ENCODE results near the gene ARHGAP18.
A peak's percentile ranks its signal among the peaks of the same experiment; 100 is the strongest.

Gene ARHGAP18

DNA sequence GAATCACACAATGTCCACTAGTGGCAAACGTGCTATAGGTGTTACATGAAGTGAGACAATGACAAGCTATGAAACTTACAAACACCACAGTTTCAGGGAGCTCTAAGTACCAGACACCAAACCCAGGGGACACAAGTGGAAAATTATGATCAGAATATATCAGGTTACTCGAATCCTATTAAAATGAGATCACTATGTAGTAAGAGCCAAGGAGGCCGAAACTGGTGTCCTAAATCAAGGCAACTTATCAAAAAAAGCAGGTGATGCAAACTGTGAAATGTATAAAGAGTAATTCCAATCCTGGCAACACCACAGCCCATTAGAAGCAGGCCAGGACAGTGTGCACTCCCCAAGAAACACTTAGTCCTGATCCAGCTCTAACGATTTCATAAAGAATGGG, 100.3 kb downstream of the ARHGAP18 start:
- peak; percentile 33 for DNase-seq

DNA sequence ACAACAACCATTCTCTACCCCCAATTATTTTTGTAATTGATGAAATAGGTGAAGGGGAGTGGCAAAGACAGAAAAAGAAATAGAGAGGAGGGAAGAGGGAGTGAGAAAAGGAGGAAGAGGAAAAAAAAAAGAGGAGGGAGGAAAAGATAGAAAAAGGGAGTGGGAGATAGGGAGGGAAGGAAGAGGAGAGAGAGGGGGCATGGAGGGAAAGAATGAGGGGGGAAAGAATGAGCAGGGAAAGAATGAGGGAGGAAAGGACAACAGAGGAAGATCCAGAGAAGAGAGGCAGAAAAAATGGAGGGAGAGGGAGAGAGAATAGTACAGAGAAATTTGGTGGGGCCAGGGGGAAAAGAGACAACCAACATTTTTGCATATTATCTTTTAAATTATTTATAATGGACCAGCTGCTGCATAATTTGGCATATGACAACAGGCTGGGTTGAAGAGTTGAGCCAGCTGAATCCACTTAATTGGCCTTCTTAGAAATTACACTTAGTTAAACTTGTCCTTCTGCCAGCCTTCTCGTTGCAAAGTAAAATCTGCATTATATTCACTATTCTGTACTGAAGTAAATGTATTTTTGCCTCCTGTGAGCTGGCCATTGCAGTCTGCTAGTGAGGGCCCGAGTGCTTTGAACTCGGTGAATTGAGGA, 101.0 kb downstream of the ARHGAP18 start:
- DNase-seq = no peak

DNA sequence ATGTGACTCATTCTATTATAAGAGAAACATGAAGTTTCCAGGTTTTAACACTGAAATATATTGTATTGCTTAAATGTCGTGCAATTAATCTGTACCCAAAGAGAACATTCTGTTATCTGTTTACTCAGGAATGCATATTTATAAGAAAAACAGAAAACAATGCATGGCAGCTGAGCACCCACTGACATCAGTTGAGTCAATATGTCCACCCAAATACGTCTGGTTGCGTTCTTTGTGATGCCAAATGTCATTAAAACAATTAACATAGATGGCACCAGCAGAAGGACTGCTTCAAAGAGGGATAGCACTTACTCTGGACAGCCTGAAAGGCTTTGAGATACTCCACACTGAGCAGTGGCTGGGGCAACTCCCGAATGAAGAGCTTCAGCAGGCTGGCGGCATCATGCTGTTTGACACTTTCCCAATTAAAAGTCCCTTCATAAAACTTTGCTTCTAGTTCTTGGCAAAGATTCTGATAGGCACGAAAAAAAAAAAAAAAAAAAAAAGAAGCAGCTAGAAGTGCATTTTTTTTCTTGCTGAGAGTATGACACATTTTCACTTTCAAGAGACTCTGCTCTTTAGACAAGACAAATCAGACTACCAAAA, 102.3 kb downstream of the ARHGAP18 start:
- no peak for DNase-seq

DNA sequence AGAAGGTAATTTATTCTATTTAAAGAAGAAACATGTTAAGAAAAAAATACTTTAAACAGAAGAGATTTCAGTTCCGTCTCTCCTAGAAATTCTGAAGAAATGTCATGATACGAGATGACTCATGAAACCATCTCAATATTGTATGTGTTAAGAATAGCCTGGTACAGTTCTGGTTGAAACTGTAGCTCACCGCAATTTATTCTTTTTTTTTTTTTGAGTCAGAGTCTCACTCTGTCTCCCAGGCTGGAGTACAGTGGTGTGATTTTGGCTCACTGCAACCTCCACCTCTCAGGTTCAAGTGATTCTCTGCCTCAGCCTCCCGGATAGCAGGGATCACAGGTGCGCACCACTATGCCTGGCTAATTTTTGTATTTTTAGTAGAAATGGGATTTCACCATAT, 103.3 kb downstream of the ARHGAP18 start:
- DNase-seq = no peak

DNA sequence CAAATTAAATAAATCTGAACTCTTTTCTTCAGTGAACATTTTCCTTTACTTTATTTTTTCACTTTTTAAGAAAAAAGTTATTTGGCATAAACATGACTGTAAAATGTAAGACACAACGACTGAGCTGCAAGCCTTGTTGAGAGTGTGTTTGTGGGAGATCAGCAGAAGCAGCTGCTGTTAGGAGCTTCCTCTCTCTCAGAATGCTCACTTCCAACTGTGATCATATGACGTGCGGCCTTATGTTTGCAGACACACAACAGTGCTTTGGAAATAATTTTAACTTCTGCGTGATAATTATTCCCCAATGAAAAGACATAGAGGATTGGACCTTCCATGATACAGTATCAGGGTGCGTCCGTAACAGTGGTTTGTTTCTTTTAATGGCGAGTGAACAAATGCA, 104.0 kb downstream of the ARHGAP18 start:
- no peak for DNase-seq

DNA sequence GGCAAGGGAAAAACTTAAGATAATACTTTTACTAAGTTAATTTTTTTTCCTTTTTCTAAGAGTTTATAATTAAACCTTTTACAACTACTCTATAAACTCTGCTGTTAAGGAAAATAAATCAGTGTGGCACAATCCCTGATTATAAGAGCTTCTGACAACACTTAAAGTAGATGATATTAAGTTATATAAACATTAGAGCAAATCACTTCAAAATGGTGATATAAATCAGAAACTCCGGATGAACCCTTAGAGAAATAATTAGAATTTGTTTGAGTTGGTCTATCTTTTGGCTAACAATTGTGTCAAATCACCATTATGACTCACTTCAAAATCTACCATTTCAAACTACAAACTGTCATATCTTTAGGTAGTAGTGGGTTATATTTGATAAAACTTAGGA, 104.9 kb downstream of the ARHGAP18 start:
- DNase-seq = no peak

DNA sequence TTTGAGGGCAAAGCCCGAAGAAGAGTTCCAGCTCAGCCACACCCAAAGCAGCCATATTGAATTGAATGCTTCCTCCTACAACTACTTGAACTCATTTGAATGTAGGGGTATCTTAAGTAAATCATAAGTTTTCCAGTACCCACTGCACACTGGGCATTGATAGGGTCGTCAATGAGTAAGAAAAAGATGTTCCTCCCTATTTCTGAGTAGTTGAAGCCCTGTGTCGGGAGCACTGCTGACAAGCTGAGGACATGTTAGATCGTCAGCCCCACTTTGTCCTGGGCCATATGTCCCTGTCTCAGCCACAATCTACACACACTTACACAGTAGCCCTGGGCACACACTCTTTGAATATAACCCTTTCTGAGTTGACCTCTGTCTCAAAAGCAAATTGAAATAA, 105.7 kb downstream of the ARHGAP18 start:
- no peak for DNase-seq

DNA sequence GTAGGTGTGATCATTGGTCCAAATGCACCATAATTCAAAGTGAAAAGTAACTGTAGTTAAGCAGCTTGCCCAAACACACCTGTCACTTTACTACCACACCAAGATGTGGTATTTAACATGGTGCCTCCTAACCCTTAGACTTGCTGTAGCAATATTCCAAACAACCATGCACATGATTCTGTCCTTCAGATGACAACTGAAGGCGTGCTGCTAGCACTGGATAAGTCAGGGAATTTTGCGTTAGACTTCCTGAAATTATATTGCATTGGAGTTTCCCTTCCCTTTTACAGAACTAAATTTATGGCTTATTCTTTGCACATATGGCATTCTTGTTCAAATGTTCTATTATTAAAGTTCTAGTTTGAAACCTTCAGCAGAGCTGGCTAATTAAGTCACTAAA, 106.2 kb downstream of the ARHGAP18 start:
- no peak for DNase-seq

DNA sequence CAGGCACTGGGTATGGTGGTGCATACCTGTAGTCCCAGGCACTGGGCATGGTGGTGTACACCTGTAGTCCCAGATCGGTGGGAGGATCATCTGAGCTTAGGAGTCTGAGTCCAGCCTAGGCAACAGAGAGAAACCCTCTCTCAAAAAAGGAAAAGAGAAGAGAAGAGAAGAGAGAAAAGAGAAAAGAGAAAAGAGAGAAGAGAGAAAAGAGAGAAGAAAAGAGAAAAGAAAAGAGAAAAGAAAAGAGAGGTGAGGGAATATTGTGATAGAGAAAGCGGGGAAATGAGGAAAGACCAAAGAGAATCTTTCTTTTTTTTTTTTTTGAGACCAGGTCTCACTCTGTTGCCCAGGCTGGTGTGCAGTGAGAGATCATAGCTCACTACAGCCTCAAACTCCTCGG, 108.7 kb downstream of the ARHGAP18 start:
- no peak for DNase-seq

DNA sequence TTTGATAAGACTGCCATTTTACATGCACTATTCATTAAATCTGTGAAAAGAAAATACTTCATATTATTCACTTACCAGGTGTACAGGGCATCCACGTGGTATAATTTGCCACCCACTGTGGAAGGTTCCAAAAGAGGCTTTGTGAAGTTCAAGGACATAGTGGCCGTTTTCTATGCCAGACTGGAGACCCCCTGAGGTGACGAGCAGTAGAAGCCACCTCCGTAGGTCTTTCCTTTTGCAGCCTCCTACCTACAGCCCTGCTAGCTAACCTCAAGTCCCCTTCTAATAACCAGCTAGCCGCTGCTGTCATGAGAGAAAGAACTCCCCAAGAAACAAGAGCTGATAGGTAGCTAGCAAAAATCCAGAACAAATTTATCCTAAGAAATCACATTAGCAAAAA, 110.5 kb downstream of the ARHGAP18 start:
- no peak for DNase-seq

DNA sequence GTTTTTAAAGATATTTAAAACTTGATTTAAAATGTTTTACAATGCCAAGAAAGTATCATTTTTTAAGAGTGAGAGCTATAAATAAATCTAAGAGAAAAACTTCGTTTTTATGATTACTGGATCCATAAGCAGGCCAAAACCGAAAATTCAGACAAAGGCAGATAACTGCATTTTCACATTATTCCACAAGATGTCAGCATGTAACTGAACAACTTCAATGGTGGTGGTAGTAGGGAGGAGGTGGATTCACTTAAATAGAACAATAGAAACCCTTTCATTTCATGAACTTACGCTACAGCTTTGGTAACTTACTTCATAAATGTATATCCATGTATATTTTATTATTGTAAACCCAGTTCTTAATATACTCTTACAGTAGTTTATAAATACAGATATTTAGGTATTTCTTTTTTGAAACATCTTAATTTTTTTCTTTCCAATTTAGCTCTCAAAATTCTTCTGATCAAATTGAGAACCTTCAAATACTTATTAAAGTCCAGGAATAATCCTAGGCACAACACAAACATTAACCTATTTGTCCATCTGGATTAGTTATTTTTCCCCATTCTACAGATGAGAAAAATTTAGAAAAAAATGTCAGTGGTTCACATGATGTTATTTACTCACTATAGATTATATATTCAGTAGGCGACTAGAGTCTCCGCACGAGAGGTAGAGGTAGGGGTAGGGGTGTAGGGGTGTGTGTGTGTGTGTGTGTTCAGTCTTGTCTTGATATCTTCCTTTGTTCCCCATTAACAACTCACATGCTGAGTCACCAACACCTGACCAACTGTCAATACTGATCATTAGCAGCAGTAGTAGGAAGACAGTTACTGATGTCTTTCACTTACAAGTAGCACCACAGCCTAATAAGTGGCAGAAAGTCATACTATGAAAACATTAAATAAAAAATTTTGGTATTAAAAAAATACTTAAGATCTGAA, 111.5 kb downstream of the ARHGAP18 start:
- DNase-seq = no peak

DNA sequence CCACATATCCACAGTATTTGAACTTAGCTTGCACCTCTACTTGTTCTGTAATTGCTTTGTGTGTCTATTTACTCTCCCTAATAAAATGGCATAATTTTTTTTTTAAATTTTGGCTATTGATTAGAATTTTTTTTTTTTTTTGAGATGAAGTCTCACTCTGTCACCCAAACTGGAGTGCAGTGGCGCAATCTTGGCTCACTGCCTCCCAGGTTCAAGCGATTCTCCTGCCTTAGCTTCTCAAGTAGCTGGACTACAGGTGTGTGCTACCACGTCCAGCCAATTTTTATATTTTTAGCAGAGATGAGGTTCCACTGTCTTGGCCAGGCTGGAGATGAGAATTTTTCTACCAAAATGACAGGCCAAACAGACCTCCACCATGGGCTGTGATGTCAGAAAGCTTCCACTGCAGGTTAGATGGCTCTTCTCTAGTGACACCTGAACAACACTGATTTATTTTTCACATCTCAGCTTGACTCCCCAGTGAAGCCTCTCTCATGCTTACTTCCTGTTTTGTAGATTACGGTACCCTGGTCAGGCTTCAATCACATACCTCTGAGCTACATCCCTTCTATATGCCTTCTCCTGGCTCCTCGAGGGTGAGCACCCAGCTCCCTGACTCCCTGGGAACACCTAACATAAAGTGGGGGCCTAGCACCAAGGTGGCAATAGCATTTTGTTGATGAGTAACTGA, 112.8 kb downstream of the ARHGAP18 start:
- no peak for DNase-seq

DNA sequence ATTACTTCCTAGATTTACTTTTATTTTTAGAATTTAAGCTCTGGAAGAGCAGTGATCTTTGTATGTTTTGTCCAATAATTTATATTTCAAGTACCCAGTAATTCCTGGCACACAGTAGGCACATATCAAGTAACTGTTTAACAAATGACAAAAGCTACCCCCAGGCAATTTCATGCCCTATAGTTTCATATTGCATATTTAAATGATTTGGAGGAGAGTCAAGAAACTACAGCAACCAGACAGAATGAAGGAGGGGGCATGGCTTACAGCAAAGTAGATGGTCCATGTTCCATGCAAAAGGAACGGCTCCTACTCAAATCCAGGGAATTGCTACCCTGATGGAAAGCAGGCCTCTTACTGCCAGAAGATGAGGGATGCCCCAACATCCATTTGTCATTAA, 113.5 kb downstream of the ARHGAP18 start:
- no peak for DNase-seq

DNA sequence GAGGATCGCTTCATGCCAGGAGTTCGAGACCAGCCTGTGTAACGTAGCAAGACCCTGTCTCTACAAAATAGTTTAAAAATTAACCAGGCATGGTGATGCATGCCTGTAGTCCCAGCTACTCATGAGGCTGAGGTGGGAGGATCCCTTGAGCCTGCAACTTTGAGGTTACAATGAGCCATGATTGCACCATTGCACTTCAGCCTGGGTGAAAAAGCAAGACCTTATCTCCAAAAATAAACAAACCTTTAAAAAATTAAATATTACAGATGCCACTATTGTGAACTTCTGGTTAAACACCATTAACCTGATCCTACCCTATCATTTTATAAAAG, 116.8 kb downstream of the ARHGAP18 start:
- DNase-seq = no peak

DNA sequence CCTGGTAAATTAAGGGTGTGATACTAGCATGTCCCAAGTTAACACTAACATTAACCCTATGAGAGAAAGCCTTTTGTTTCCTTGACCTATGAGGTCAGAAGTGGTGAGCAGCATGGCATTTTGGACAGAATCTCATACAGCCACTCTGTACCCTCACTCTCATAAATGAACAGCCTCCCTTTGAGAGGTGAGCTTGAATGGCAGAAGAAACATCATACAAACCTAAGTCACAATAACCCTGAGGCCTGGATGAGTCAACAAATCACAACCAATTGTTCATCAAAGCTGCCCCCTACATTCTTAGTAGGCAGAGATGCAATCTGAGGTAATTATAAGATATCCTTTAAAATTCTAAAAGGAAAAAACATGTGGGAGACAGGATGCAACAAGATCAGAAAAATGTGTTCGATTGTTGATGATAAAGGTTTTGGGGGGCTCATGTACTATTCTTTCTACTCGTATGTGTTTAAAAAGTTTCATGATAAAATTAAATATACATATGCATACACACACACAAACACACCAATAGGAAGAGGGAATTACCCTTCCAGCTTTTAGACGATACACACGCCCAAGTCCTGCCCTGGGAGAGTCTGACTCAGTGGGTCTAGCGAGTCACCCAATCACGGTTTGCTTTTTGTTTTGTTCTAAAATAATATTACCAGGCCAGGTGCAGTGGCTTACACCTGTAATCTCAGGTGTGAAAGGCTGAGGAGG, 117.3 kb downstream of the ARHGAP18 start:
- no peak for DNase-seq

DNA sequence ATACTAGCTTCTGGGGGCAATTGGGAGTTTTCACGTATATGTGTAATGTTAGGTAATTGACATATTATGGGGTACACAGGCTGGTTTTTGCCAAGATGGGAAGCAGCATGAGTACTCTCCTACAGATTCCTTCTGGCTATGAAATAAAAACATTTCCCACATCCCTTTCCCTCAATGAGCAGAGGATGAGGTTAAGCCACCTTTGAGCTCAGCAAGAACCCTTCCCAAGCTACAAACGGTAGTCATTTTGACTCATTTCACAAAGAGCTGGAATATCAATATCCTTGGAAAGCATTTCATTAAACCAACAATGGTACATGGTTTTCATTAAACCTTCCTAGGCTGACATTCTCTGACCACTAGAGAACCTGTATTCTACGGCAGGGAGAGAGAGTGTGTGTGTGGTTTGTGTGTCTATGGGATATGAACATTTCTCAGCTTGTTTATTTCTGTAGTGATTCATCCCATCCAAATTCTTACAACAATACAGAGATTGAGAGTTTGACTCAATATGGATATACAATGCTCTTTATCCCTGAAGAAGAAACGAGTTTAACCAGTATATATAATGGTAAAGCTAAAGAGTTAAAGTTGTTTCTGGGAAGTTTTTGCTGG, 119.5 kb downstream of the ARHGAP18 start:
- no peak for DNase-seq

DNA sequence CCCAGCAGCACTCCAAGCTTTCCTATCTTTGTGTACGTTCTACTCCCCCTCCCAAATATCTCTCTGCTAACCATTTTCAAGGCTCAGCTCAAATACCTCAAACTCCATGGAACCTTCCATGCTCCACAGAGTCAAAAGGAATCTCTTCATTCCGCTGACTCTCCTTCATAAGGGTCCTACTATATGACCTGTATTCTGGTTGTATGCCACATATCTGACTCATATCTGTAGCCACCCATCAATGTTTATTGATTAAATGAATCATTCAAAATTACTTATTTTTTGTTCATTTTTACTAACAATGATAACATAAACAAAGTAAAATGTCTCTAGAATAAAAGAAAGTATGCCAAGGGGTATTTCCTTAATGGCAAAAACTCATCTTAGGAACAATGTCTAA, 123.2 kb downstream of the ARHGAP18 start:
- DNase-seq = no peak

DNA sequence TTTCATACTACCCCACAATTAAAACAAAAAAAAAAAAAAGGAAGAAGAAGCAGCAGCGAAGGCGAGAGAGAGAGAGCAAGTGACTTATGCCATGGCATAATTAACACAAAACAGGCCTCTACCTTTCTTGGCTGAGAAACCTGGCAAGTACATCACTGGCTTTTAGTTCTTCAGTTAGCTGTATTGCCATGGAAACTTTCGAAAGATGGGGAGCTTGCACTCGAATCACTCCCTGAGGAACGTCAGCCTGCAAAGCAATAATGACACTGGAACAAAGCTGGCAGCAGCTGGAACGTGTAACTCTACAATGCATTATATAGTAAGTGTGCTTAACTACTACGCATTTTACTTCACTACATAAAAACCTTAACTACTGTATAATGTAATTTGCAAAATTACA, 126.1 kb downstream of the ARHGAP18 start:
- no peak for DNase-seq

DNA sequence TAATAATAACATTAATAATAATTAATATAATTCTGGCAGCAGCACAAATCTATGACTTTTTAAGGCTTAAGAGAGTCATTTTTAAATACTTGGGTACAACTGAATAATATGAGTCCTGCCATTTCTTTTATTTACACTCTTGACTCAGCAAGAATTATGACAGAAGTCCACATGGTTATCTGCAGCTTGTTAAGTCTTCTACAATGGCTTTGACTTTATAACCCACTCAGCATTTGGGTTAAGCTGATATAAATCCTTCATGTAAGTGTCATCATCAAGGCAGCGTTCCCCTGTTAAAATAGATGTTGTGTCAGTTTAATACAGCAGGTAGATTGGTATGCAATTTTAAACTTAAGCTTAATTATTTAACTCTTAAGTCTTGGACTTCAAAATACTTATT, 131.7 kb downstream of the ARHGAP18 start:
- DNase-seq = no peak

DNA sequence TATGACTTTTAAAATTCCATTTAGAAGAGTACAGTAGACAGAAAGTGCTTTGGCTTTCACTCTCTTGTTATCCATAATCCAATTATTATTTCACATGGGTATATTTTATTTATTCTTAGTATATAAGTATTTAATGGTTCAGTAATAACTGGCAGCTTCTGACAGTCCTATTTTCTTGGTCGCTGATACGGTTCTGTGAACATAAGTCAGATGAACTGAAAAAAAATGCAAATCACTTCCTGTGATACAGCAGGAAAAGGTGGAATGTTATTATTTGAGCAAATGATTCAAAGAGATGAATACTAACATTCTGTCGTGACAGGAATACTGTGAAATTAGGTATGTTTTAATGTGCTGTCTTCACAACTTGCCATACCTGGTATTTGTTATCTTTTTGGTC, 132.3 kb downstream of the ARHGAP18 start:
- no peak for DNase-seq

DNA sequence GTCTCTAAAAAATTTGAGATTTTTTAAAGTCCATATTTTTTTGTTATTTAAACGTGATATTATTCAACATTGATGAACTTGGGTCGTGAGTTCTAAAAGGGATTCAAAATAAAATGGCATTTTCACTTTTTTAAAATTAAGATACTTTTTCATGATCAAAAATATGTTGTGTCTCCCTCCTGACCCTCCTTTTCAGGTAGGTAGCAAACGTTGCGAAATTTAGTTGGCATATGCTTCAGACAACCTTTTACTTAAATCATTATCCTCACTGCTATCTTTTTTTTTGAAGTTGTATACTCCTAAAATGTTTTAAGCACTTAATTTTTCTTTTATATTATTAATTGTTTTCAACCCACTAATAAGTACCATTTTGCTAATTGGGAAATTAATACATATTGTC, 133.5 kb downstream of the ARHGAP18 start:
- no peak for DNase-seq

DNA sequence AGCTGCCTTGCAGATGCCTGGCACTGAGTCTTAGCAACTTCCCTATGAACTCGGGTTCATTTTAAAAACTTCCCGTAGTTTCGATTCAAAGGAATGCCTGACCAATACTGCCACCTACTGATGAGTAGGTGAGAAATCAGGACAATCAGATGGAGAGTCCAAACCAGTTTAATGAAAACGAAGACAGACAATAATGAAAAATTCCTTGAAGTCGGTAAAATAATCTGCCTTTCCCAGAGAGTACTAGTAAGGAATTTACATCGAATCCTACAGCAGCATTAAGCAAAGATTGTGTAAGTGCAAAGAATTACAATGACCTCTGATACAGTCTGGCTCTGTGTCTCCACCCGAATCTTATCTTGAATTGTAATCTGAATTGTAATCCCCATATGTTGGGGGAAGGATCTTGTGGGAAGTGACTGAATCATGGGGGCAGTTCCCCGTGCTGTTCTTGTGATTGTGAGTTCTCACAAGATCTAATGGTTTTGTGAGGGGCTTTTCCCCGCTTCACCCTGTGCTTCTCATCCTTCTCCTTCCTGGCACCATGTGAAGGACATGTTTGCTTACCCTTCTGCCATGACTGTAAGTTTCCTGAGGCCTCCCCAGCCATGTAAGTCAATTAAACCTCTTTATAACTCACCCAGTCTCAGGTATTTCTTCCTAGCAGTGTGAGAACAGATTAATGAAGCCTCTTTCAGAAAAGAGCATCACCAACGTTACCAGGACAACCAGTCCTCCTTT, 134.4 kb downstream of the ARHGAP18 start:
- DNase-seq = peak; percentile 27

All from femur (tissue), 1 donor.